ENCODE results near the gene OAS2.

Gene OAS2

GRCh38 chr12:112997506-112997905 is 19.2 kb downstream of the OAS2 start:
- peaks cover 3% of the 10 kb centered on the region for H3K27me3 ChIP-seq (ENCODE audit: insufficient read depth, low read length)
- H3K4me3 ChIP-seq (ENCODE audit: low read length): no peak overlapping the region
- H2AFZ ChIP-seq (ENCODE audit: low read depth, low read length): no peak overlapping the region
- H3K4me1 ChIP-seq (ENCODE audit: insufficient read depth, low read length): no peaks in the 10 kb centered on the region
- H3K9me3 ChIP-seq (ENCODE audit: low read length): peaks cover 2% of the 10 kb centered on the region
- no peaks in the 10 kb centered on the region for H3K36me3 ChIP-seq (ENCODE audit: insufficient read depth, low read length)

GRCh38 chr12:112998987-112999767 is 20.9 kb downstream of the OAS2 start:
- Histone ChIP-seq H3K4me3 (ENCODE audit: low read length) (no peak overlapping the region), H2AFZ (ENCODE audit: low read depth, low read length) (no peak overlapping the region), H3K27me3 (ENCODE audit: insufficient read depth, low read length) (peaks cover 8% of the 10 kb centered on the region), H3K36me3 (ENCODE audit: insufficient read depth, low read length) (no peaks in the 10 kb centered on the region), H3K9me3 (ENCODE audit: low read length) (peaks cover 2% of the 10 kb centered on the region), H3K4me1 (ENCODE audit: insufficient read depth, low read length) (no peaks in the 10 kb centered on the region)

GRCh38 chr12:113000433-113000832 is 22.1 kb downstream of the OAS2 start:
- H3K9me3 ChIP-seq (ENCODE audit: low read length): peaks cover 2% of the 10 kb centered on the region
- H3K27me3 ChIP-seq (ENCODE audit: insufficient read depth, low read length): peaks cover 8% of the 10 kb centered on the region
- no peak overlapping the region for H3K4me3 ChIP-seq (ENCODE audit: low read length)
- H3K4me1 ChIP-seq (ENCODE audit: insufficient read depth, low read length): no peaks in the 10 kb centered on the region
- H2AFZ ChIP-seq (ENCODE audit: low read depth, low read length): no peak overlapping the region
- no peaks in the 10 kb centered on the region for H3K36me3 ChIP-seq (ENCODE audit: insufficient read depth, low read length)

- Histone ChIP-seq H3K9me3 (ENCODE audit: low read length) (peaks cover 2% of the 10 kb centered on the region), H3K27me3 (ENCODE audit: insufficient read depth, low read length) (peaks cover 8% of the 10 kb centered on the region), H2AFZ (ENCODE audit: low read depth, low read length) (no peak overlapping the region)
These were observed 23.8 kb downstream of the OAS2 start for GRCh38 chr12:113002155-113002554.

GRCh38 chr12:113002676-113003075 is 24.4 kb downstream of the OAS2 start:
- H3K36me3 ChIP-seq (ENCODE audit: insufficient read depth, low read length): no peaks in the 10 kb centered on the region
- no peak overlapping the region for H2AFZ ChIP-seq (ENCODE audit: low read depth, low read length)
- H3K4me3 ChIP-seq (ENCODE audit: low read length): no peak overlapping the region
- H3K9me3 ChIP-seq (ENCODE audit: low read length): peaks cover 2% of the 10 kb centered on the region
- no peaks in the 10 kb centered on the region for H3K4me1 ChIP-seq (ENCODE audit: insufficient read depth, low read length)
- H3K27me3 ChIP-seq (ENCODE audit: insufficient read depth, low read length): peaks cover 8% of the 10 kb centered on the region

More at GRCh38 chr12:113002155-113002554, 23.8 kb downstream of the OAS2 start:
- Histone ChIP-seq H3K4me1 (ENCODE audit: insufficient read depth, low read length) (no peaks in the 10 kb centered on the region), H3K4me3 (ENCODE audit: low read length) (no peak overlapping the region), H3K36me3 (ENCODE audit: insufficient read depth, low read length) (no peaks in the 10 kb centered on the region)

GRCh38 chr12:113003636-113004035 is 25.3 kb downstream of the OAS2 start:
- Histone ChIP-seq H2AFZ (ENCODE audit: low read depth, low read length) (no peak overlapping the region), H3K36me3 (ENCODE audit: insufficient read depth, low read length) (no peaks in the 10 kb centered on the region), H3K4me3 (ENCODE audit: low read length) (no peak overlapping the region), H3K4me1 (ENCODE audit: insufficient read depth, low read length) (no peaks in the 10 kb centered on the region), H3K9me3 (ENCODE audit: low read length) (peaks cover 2% of the 10 kb centered on the region), H3K27me3 (ENCODE audit: insufficient read depth, low read length) (peaks cover 8% of the 10 kb centered on the region)

- no peaks in the 10 kb centered on the region for H3K36me3 ChIP-seq (ENCODE audit: insufficient read depth, low read length)
- no peak overlapping the region for H2AFZ ChIP-seq (ENCODE audit: low read depth, low read length)
- H3K9me3 ChIP-seq (ENCODE audit: low read length): no peaks in the 10 kb centered on the region
- H3K27me3 ChIP-seq (ENCODE audit: insufficient read depth, low read length): peaks cover 8% of the 10 kb centered on the region
- no peak overlapping the region for H3K4me3 ChIP-seq (ENCODE audit: low read length)
- H3K4me1 ChIP-seq (ENCODE audit: insufficient read depth, low read length): no peaks in the 10 kb centered on the region
These were observed 27.4 kb downstream of the OAS2 start for GRCh38 chr12:113005762-113006161.

- H3K36me3 ChIP-seq (ENCODE audit: insufficient read depth, low read length): no peaks in the 10 kb centered on the region
These were observed 27.9 kb downstream of the OAS2 start for GRCh38 chr12:113006206-113006605.

GRCh38 chr12:113006641-113007040 is 28.3 kb downstream of the OAS2 start:
- Histone ChIP-seq H2AFZ (ENCODE audit: low read depth, low read length) (no peak overlapping the region), H3K4me3 (ENCODE audit: low read length) (no peak overlapping the region), H3K9me3 (ENCODE audit: low read length) (no peaks in the 10 kb centered on the region), H3K4me1 (ENCODE audit: insufficient read depth, low read length) (no peaks in the 10 kb centered on the region), H3K27me3 (ENCODE audit: insufficient read depth, low read length) (peaks cover 8% of the 10 kb centered on the region), H3K36me3 (ENCODE audit: insufficient read depth, low read length) (no peaks in the 10 kb centered on the region)

More at GRCh38 chr12:113006206-113006605, 27.9 kb downstream of the OAS2 start:
- Histone ChIP-seq H3K9me3 (ENCODE audit: low read length) (no peaks in the 10 kb centered on the region), H3K4me1 (ENCODE audit: insufficient read depth, low read length) (no peaks in the 10 kb centered on the region), H3K27me3 (ENCODE audit: insufficient read depth, low read length) (peaks cover 8% of the 10 kb centered on the region), H3K4me3 (ENCODE audit: low read length) (no peak overlapping the region), H2AFZ (ENCODE audit: low read depth, low read length) (no peak overlapping the region)

GRCh38 chr12:113007166-113007565 is 28.8 kb downstream of the OAS2 start:
- H3K36me3 ChIP-seq (ENCODE audit: insufficient read depth, low read length): no peaks in the 10 kb centered on the region
- no peak overlapping the region for H3K4me3 ChIP-seq (ENCODE audit: low read length)
- H2AFZ ChIP-seq (ENCODE audit: low read depth, low read length): no peak overlapping the region
- H3K27me3 ChIP-seq (ENCODE audit: insufficient read depth, low read length): peaks cover 8% of the 10 kb centered on the region
- H3K4me1 ChIP-seq (ENCODE audit: insufficient read depth, low read length): no peaks in the 10 kb centered on the region
- no peaks in the 10 kb centered on the region for H3K9me3 ChIP-seq (ENCODE audit: low read length)

GRCh38 chr12:113010701-113011100 is 32.4 kb downstream of the OAS2 start:
- no peaks in the 10 kb centered on the region for H3K36me3 ChIP-seq (ENCODE audit: insufficient read depth, low read length)
- no peaks in the 10 kb centered on the region for H3K9me3 ChIP-seq (ENCODE audit: low read length)
- H3K27me3 ChIP-seq (ENCODE audit: insufficient read depth, low read length): no peaks in the 10 kb centered on the region
- H2AFZ ChIP-seq (ENCODE audit: low read depth, low read length): no peak overlapping the region
- H3K4me1 ChIP-seq (ENCODE audit: insufficient read depth, low read length): peaks cover 5% of the 10 kb centered on the region
- no peak overlapping the region for H3K4me3 ChIP-seq (ENCODE audit: low read length)

- Histone ChIP-seq H3K9me3 (ENCODE audit: low read length) (no peaks in the 10 kb centered on the region), H3K36me3 (ENCODE audit: insufficient read depth, low read length) (no peaks in the 10 kb centered on the region), H3K4me1 (ENCODE audit: insufficient read depth, low read length) (peaks cover 5% of the 10 kb centered on the region), H2AFZ (ENCODE audit: low read depth, low read length) (no peak overlapping the region), H3K4me3 (ENCODE audit: low read length) (no peak overlapping the region), H3K27me3 (ENCODE audit: insufficient read depth, low read length) (no peaks in the 10 kb centered on the region)
These were observed 36.2 kb downstream of the OAS2 start for GRCh38 chr12:113014565-113014964.

- no peaks in the 10 kb centered on the region for H3K9me3 ChIP-seq (ENCODE audit: low read length)
- no peaks in the 10 kb centered on the region for H3K36me3 ChIP-seq (ENCODE audit: insufficient read depth, low read length)
- no peak overlapping the region for H2AFZ ChIP-seq (ENCODE audit: low read depth, low read length)
- peaks cover 5% of the 10 kb centered on the region for H3K4me1 ChIP-seq (ENCODE audit: insufficient read depth, low read length)
- no peak overlapping the region for H3K4me3 ChIP-seq (ENCODE audit: low read length)
- H3K27me3 ChIP-seq (ENCODE audit: insufficient read depth, low read length): no peaks in the 10 kb centered on the region
These were observed 38.5 kb downstream of the OAS2 start for GRCh38 chr12:113016796-113017195.

- H3K4me3 ChIP-seq (ENCODE audit: low read length): no peak overlapping the region
- no peaks in the 10 kb centered on the region for H3K36me3 ChIP-seq (ENCODE audit: insufficient read depth, low read length)
- H3K4me1 ChIP-seq (ENCODE audit: insufficient read depth, low read length): peaks cover 5% of the 10 kb centered on the region
- no peaks in the 10 kb centered on the region for H3K27me3 ChIP-seq (ENCODE audit: insufficient read depth, low read length)
- no peak overlapping the region for H2AFZ ChIP-seq (ENCODE audit: low read depth, low read length)
- H3K9me3 ChIP-seq (ENCODE audit: low read length): no peaks in the 10 kb centered on the region
These were observed 40.7 kb downstream of the OAS2 start for GRCh38 chr12:113019025-113019424.

Data from neuron (in vitro differentiated cells).